Body of pancreas (tissue), 4 donors: Measurements from ENCODE around the gene ORAI2.

Source experiments
- CTCF ChIP-seq, 7 experiments: fragments of 450-650 bp in 4 of 7; fragments of 200-600 bp in 3 of 7; sonication (generic) in 3 of 7; IDR thresholded peaks; one replicate each; pipeline ENCODE4 v1.5.1; 2016 to 2019; ENCODE audit warnings: antibody characterized with exemption in 7 of 7
- POLR2A ChIP-seq, 3 donors: fragments of 450-650 bp; IDR thresholded peaks; one replicate each; pipeline ENCODE4 v1.6.1; 2016; ENCODE audit warnings: antibody characterized with exemption in 3 of 3, mild to moderate bottlenecking in 2 of 3

- TF ChIP-seq CTCF (IDR thresholded peaks at IDR 0.05) (no peak), POLR2A (IDR thresholded peaks at IDR 0.05) (no peak)
Observed at GRCh38 chr7:102436118-102436517, 2.7 kb downstream of the ORAI2 start.
